Central memory CD8-positive, alpha-beta T cell (primary cell): ENCODE results near the gene DPF3.
"Not testable (repeated sequence)": the region's sequence is repeated elsewhere in the genome, so short reads cannot be mapped to it uniquely, and the experiment has no call there.

Experiments used
- ATAC-seq: fragments of 150-1000 bp; cut with Tn5 transposase; replicated peaks from 2 replicates; pipeline ENCODE4 v1.10.0; 2022; ENCODE audit warnings: mild to moderate bottlenecking, moderate FRiP score, moderate number of reproducible peaks; ENCODE audit not compliant: poor library complexity, severe bottlenecking; ENCODE audit errors: extremely low read depth
- DNase-seq, 2 donors: peaks; one replicate each; pipeline ENCODE4 v3.0.0; 2021; ENCODE audit warnings: low spot score in 2 of 2
- H3K27ac Mint-ChIP-seq: one replicate; pipeline ENCODE4 v1.8.0; 2022; ENCODE audit warnings: low read depth, mild to moderate bottlenecking, moderate library complexity, mixed read lengths
- H3K27me3 Mint-ChIP-seq: one replicate; pipeline ENCODE4 v1.8.0; 2022; ENCODE audit warnings: mixed read lengths
- H3K36me3 Mint-ChIP-seq: one replicate; pipeline ENCODE4 v1.8.0; 2022; ENCODE audit warnings: mild to moderate bottlenecking, moderate library complexity, mixed read lengths; ENCODE audit not compliant: insufficient read depth
- H3K4me1 Mint-ChIP-seq: one replicate; pipeline ENCODE4 v1.8.0; 2022; ENCODE audit warnings: mixed read lengths
- H3K4me3 Mint-ChIP-seq: one replicate; pipeline ENCODE4 v1.8.0; 2022; ENCODE audit warnings: mild to moderate bottlenecking, moderate library complexity, mixed read lengths
- H3K9me3 Mint-ChIP-seq: one replicate; pipeline ENCODE4 v1.8.0; 2022; ENCODE audit warnings: mixed read lengths

Gene DPF3

GRCh38 chr14:72883109-72883508 lies 10.8 kb downstream of the DPF3 start:
- Mint-ChIP-seq H3K4me1 (no peaks in the 10 kb centered on the region), H3K36me3 (peaks cover 2% of the 10 kb centered on the region), H3K27ac (no peak overlapping the region), H3K27me3 (peaks cover 37% of the 10 kb centered on the region), H3K9me3 (no peaks in the 10 kb centered on the region), H3K4me3 (no peak overlapping the region)
- ATAC-seq, result no peak
- no peak for DNase-seq

GRCh38 chr14:72882463-72882862 lies 11.4 kb downstream of the DPF3 start:
- no peaks in the 10 kb centered on the region for H3K9me3 Mint-ChIP-seq
- ATAC-seq (no peak), DNase-seq (no peak)
- H3K27me3 Mint-ChIP-seq, result peaks cover 43% of the 10 kb centered on the region
- peaks cover 2% of the 10 kb centered on the region for H3K36me3 Mint-ChIP-seq
- H3K4me3 Mint-ChIP-seq, result no peak overlapping the region
- H3K27ac Mint-ChIP-seq, result no peak overlapping the region
- no peaks in the 10 kb centered on the region for H3K4me1 Mint-ChIP-seq

- no peaks in the 10 kb centered on the region for H3K9me3 Mint-ChIP-seq
- H3K36me3 Mint-ChIP-seq, result peaks cover 2% of the 10 kb centered on the region
- no peak overlapping the region for H3K4me3 Mint-ChIP-seq
- peaks cover 47% of the 10 kb centered on the region for H3K27me3 Mint-ChIP-seq
- no peak overlapping the region for H3K27ac Mint-ChIP-seq
- ATAC-seq, result no peak
- no peak for DNase-seq
- no peaks in the 10 kb centered on the region for H3K4me1 Mint-ChIP-seq
Measured at GRCh38 chr14:72882047-72882446, 11.9 kb downstream of the DPF3 start.

DNA sequence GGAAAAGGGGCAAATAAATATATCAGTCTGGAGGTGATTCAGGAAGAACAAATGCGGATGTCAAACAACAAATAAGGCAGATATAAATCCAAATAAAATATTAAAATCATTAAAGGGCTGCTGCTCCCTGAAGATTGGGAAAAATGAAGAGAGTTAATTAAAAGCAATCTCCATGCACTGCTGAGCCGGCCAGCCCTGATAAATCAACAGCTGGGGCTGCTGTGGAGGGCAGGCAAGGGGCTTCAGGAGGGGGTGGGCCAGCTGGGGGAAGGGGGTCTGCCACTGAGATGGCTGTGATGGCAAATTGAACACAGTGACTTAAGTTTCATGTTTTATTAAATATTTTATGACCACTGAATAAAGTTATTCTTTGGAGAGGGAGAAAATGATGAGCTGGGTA lies 12.4 kb downstream of the DPF3 start:
- Mint-ChIP-seq H3K4me3 (no peak overlapping the region), H3K27ac (no peak overlapping the region), H3K36me3 (peaks cover 2% of the 10 kb centered on the region), H3K4me1 (no peaks in the 10 kb centered on the region), H3K9me3 (no peaks in the 10 kb centered on the region), H3K27me3 (peaks cover 52% of the 10 kb centered on the region)
- ATAC-seq (no peak), DNase-seq (no peak)

- Mint-ChIP-seq H3K36me3 (peaks cover 2% of the 10 kb centered on the region), H3K4me3 (no peak overlapping the region), H3K9me3 (no peaks in the 10 kb centered on the region)
Measured at GRCh38 chr14:72880820-72881219, 13.1 kb downstream of the DPF3 start.

GRCh38 chr14:72880164-72880563 lies 13.7 kb downstream of the DPF3 start:
- H3K4me3 Mint-ChIP-seq, result no peak overlapping the region
- peaks cover 66% of the 10 kb centered on the region for H3K27me3 Mint-ChIP-seq
- H3K4me1 Mint-ChIP-seq, result no peaks in the 10 kb centered on the region
- ATAC-seq, result no peak
- no peaks in the 10 kb centered on the region for H3K36me3 Mint-ChIP-seq
- no peaks in the 10 kb centered on the region for H3K9me3 Mint-ChIP-seq
- DNase-seq, result no peak
- H3K27ac Mint-ChIP-seq, result no peak overlapping the region

More at GRCh38 chr14:72880820-72881219, 13.1 kb downstream of the DPF3 start:
- Mint-ChIP-seq H3K27ac (no peak overlapping the region), H3K27me3 (peaks cover 59% of the 10 kb centered on the region), H3K4me1 (no peaks in the 10 kb centered on the region)
- ATAC-seq, result no peak
- DNase-seq, result no peak

- Mint-ChIP-seq H3K4me3 (no peak overlapping the region), H3K9me3 (no peaks in the 10 kb centered on the region), H3K36me3 (no peaks in the 10 kb centered on the region), H3K27me3 (peaks cover 73% of the 10 kb centered on the region), H3K4me1 (no peaks in the 10 kb centered on the region), H3K27ac (no peak overlapping the region)
- no peak for ATAC-seq
- no peak for DNase-seq
Measured at GRCh38 chr14:72879431-72879830, 14.5 kb downstream of the DPF3 start.

- Mint-ChIP-seq H3K36me3 (no peaks in the 10 kb centered on the region), H3K27ac (no peak overlapping the region), H3K4me1 (no peaks in the 10 kb centered on the region), H3K27me3 (peaks cover 80% of the 10 kb centered on the region), H3K4me3 (no peak overlapping the region), H3K9me3 (no peaks in the 10 kb centered on the region)
- ATAC-seq (no peak), DNase-seq (no peak)
Measured at GRCh38 chr14:72878746-72879145, 15.2 kb downstream of the DPF3 start.

DNA sequence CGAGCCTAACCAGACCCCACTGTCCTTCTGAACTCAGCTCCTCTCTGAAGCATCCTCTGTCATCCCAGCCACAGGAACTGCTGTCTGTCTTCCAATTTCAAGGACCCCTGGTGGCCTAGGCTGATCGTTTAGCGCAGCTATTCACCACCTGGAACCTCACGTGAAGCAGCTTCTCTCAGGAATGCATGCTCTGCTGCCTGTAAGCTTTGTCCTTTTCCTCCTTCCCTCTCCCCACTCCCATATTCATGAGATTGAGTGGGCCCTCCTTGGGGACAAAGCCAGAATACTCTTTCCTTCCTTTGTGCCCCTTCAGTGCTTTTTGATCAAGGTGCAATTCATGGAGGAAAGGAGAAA lies 17.2 kb downstream of the DPF3 start:
- no peaks in the 10 kb centered on the region for H3K36me3 Mint-ChIP-seq
- H3K4me1 Mint-ChIP-seq, result no peaks in the 10 kb centered on the region
- no peaks in the 10 kb centered on the region for H3K9me3 Mint-ChIP-seq
- no peak for ATAC-seq
- peaks cover 79% of the 10 kb centered on the region for H3K27me3 Mint-ChIP-seq
- H3K27ac Mint-ChIP-seq, result no peak overlapping the region
- no peak for DNase-seq
- no peak overlapping the region for H3K4me3 Mint-ChIP-seq

DNA sequence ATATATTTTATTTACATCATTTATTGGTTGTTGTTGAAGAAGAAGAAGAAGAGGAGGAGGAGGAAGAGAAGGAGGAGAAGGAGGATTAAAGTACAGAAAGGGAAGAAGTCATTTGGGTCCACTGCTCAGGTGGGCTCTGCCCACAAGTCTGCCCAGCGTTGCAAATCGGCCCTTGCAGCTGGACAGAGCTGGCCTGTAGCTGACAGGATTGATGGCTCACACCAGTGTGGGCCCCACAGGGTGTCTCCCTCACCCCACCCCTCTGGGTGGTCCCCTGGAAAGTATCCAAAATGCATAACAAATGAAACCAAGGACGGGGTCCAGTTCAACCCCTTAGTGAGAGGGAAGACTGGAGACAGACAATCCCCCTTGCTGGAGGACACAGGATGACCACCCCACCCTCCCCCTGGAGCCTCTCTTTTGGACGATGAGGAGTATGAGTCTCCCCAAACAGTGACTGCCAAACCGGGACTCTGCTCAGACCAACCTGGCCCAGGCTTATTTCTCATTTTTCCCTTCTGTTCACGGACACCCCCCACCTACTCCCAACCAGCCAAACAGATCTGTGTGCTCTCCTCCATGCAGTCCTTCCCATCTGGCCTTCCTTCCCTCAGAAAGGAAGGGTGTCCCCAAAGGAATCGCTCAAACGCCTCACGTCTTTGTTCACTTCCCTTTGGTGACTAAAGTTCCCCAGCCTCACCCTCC lies 17.7 kb downstream of the DPF3 start:
- no peaks in the 10 kb centered on the region for H3K4me1 Mint-ChIP-seq
- no peaks in the 10 kb centered on the region for H3K36me3 Mint-ChIP-seq
- no peak for ATAC-seq
- no peak overlapping the region for H3K27ac Mint-ChIP-seq
- H3K4me3 Mint-ChIP-seq, result no peak overlapping the region
- H3K9me3 Mint-ChIP-seq, result no peaks in the 10 kb centered on the region
- peaks cover 78% of the 10 kb centered on the region for H3K27me3 Mint-ChIP-seq
- no peak for DNase-seq

DNA sequence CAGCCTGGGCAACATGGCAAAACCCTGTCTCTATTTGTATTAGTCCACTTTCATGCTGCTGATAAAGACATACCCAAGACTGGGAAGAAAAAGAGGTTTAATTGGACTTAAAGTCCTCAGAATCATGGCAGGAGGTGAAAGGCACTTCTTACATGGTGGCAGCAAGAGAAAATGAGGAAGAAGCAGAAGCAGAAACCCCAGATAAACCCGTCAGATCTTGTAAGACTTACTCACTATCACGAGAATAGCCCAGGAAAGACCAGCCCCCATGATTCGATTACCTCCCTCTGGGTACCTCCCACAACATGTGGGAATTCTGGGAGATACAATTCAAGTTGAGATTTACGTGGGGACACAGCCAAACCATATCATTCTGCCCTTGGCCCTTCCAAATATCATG lies 23.0 kb downstream of the DPF3 start:
- H3K27ac Mint-ChIP-seq, H3K4me1 Mint-ChIP-seq, DNase-seq, ATAC-seq, H3K9me3 Mint-ChIP-seq, H3K4me3 Mint-ChIP-seq, H3K36me3 Mint-ChIP-seq: not testable (repeated sequence)
- peaks cover 44% of the 10 kb centered on the region for H3K27me3 Mint-ChIP-seq

GRCh38 chr14:72869407-72870329 lies 24.2 kb downstream of the DPF3 start:
- Mint-ChIP-seq H3K36me3 (no peaks in the 10 kb centered on the region), H3K27ac (no peak overlapping the region), H3K4me3 (no peak overlapping the region), H3K4me1 (no peaks in the 10 kb centered on the region), H3K9me3 (no peaks in the 10 kb centered on the region), H3K27me3 (peaks cover 32% of the 10 kb centered on the region)
- DNase-seq (no peak), ATAC-seq (no peak)

DNA sequence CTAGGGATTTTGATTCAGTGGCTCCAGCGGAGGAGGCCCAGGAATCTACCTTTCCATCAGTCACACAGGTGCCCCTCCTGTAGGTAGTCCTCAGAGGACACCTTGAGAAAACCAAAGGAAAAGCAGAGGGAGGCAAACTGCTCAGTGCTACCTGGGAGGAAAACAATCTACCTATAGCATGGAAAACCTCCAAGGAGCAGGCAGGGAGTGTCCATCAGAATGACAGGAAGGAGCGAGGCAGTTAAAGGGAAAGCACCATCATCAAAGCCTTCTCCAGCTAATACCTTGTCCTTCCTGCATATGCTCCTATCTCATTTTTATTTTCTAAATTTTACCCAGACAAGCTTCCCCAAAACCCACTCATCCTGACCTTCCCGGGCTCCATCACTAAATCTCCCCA lies 25.4 kb downstream of the DPF3 start:
- Mint-ChIP-seq H3K36me3 (no peaks in the 10 kb centered on the region), H3K27ac (no peak overlapping the region), H3K4me1 (no peaks in the 10 kb centered on the region), H3K27me3 (peaks cover 20% of the 10 kb centered on the region), H3K4me3 (no peak overlapping the region), H3K9me3 (no peaks in the 10 kb centered on the region)
- DNase-seq, result no peak
- ATAC-seq, result no peak
